GM23248 (cell line): Measurements from ENCODE around the gene FAM187B.

Experiments
- EZH2 ChIP-seq: fragments of 200-600 bp; sonication (generic); IDR thresholded peaks from 2 replicates; pipeline ENCODE4 v1.6.1; 2018; ENCODE audit warnings: antibody characterized with exemption, mild to moderate bottlenecking; ENCODE audit not compliant: insufficient read depth, poor library complexity, severe bottlenecking
- EZH2phosphoT487 ChIP-seq: fragments of 200-600 bp; sonication (generic); IDR thresholded peaks from 2 replicates; pipeline ENCODE4 v1.6.1; 2018; ENCODE audit warnings: antibody characterized with exemption, moderate library complexity, mild to moderate bottlenecking, low read depth; ENCODE audit not compliant: insufficient read depth

- TF ChIP-seq EZH2phosphoT487 (no peak), EZH2 (no peak)
These were observed 4.6 kb downstream of the FAM187B start for GRCh38 chr19:35223862-35224505.
